ENCODE results near the gene MT1G. TPM values are rescaled to one million over a fixed set of nuclear protein-coding genes. Genes with fewer than 3 reads are reported as not detected.
A peak's percentile ranks its signal among the peaks of the same experiment; 100 is the strongest.

The MT1G gene
- polyA plus RNA-seq, 1 of the 3 experiments (the other 2 are of a cell fraction) = 1.2 TPM

GRCh38 chr16:56649271-56649670 is 18.6 kb downstream of the MT1G start:
- no peak overlapping the region for H2AFZ ChIP-seq (ENCODE audit: low read depth)
- no CpG with 5 or more reads among the region's 2 CpGs for WGBS (ENCODE audit: low lambda C conversion rate)
- no peak overlapping the region for H3K4me2 ChIP-seq
- no peaks in the 10 kb centered on the region for H3K9me3 ChIP-seq
- POLR2A ChIA-PET = no interaction called here
- H3K9ac ChIP-seq = no peak overlapping the region
- H3K79me2 ChIP-seq (ENCODE audit: insufficient read depth) = no peaks in the 10 kb centered on the region
- no peaks in the 10 kb centered on the region for H3F3A ChIP-seq (replicated peaks; ENCODE audit: insufficient read depth)
- peaks cover 0 to 7% of the 10 kb centered on the region in 2 experiments; a peak in 2 of 4 replicates for H3K4me1 ChIP-seq (ENCODE audit: control insufficient read depth in 1 of 2, insufficient read depth in 2 of 2, low read depth in 1 of 2, low read length in 1 of 2)
- no peaks in the 10 kb centered on the region for H4K20me1 ChIP-seq (ENCODE audit: insufficient read depth)
- H3K36me3 ChIP-seq (replicated peaks in 1 of 2; ENCODE audit: control insufficient read depth in 1 of 2, insufficient read depth in 2 of 2, low read length in 1 of 2) = no peaks in the 10 kb centered on the region
- H3K27me3 ChIP-seq (ENCODE audit: insufficient read depth) = 0 out of 2 replicates have a peak, but pooled peaks cover 19% of the 10 kb centered on the region
- CTCF ChIA-PET = interaction anchor here (1.9 kb wide), 1 partner anchor 49 kb away, joined by 5 read pairs; no protein-coding TSS in a partner anchor
- peak; percentile 68 for DNase-seq
- no peaks in the 10 kb centered on the region for H3K9me2 ChIP-seq
- no peak overlapping the region for H3K27ac ChIP-seq (ENCODE audit: low read depth in 2 of 2, low read length in 1 of 2)
- H3K4me3 ChIP-seq (ENCODE audit: low read depth in 2 of 2, low read length in 1 of 2) = no peak overlapping the region
- TF ChIP-seq GATA2 (CRISPR knock-in tag; IDR thresholded peaks at IDR 0.05) (peak; percentile 63), RCOR1 (IDR thresholded peaks at IDR 0.05; ENCODE audit: low read length) (0 out of 2 replicates have a peak, but pooled peaks have one; percentile 14), FOXM1 (IDR thresholded peaks at IDR 0.05; ENCODE audit: low read depth) (no peak), EP300 (IDR thresholded peaks at IDR 0.05; ENCODE audit: borderline replicate concordance in 1 of 2, low read depth in 1 of 2, low read length in 1 of 2) (peak in 1 of 2 experiments; percentile 35; a peak in 1 of 4 replicates)

GRCh38 chr16:56647641-56648431 is 20.0 kb downstream of the MT1G start:
- no peak for TF ChIP-seq ZBTB33 (IDR thresholded peaks at IDR 0.05; ENCODE audit: borderline replicate concordance, low read depth)
- TF ChIP-seq TAF1 (IDR thresholded peaks at IDR 0.05; ENCODE audit: borderline replicate concordance, low read depth, low read length) = no peak
- no peak for TF ChIP-seq TEAD4 (IDR thresholded peaks at IDR 0.05; ENCODE audit: borderline replicate concordance, insufficient read depth)
- TF ChIP-seq RCOR1 (IDR thresholded peaks at IDR 0.05; ENCODE audit: low read length) = no peak
- no peak for TF ChIP-seq IRF3 (IDR thresholded peaks at IDR 0.05; ENCODE audit: low read depth, low read length)
- TF ChIP-seq MXI1 (IDR thresholded peaks at IDR 0.05; ENCODE audit: low read depth, low read length) = no peak
- TF ChIP-seq USF1 (IDR thresholded peaks at IDR 0.05; ENCODE audit: borderline replicate concordance, low read depth) = no peak
- Histone ChIP-seq H3K4me2 (no peak overlapping the region), H3K36me3 (replicated peaks in 1 of 2; ENCODE audit: control insufficient read depth in 1 of 2, insufficient read depth in 2 of 2, low read length in 1 of 2) (no peaks in the 10 kb centered on the region), H2AFZ (ENCODE audit: low read depth) (no peak overlapping the region), H3K79me2 (ENCODE audit: insufficient read depth) (no peaks in the 10 kb centered on the region), H3K4me1 (ENCODE audit: control insufficient read depth in 1 of 2, insufficient read depth in 2 of 2, low read depth in 1 of 2, low read length in 1 of 2) (peaks cover 0 to 7% of the 10 kb centered on the region in 2 experiments; a peak in 2 of 4 replicates), H3K27me3 (ENCODE audit: insufficient read depth) (0 out of 2 replicates have a peak, but pooled peaks cover 19% of the 10 kb centered on the region), H3K27ac (ENCODE audit: low read depth in 2 of 2, low read length in 1 of 2) (no peak overlapping the region), H3K4me3 (ENCODE audit: low read depth in 2 of 2, low read length in 1 of 2) (no peak overlapping the region), H3F3A (replicated peaks; ENCODE audit: insufficient read depth) (no peaks in the 10 kb centered on the region), H4K20me1 (ENCODE audit: insufficient read depth) (no peaks in the 10 kb centered on the region), H3K9me3 (no peaks in the 10 kb centered on the region), H3K9me2 (no peaks in the 10 kb centered on the region), H3K9ac (no peak overlapping the region)
- CTCF ChIA-PET = no interaction called here
- POLR2A ChIA-PET = no interaction called here
- no peak for DNase-seq
- WGBS (ENCODE audit: low lambda C conversion rate) = 74% methylated on average over 11 of the region's 33 CpGs

Measured in SK-N-SH (cell line).